NCI-H748 (cell line): ENCODE results near the gene NELL1.

ENCODE experiments used
- DNase-seq: peaks from one replicate; lab custom pipeline; 2025; ENCODE audit not compliant: unreplicated experiment; lab: John Stamatoyannopoulos, UW

The NELL1 gene

GRCh38 chr11:20864628-20865027, 195.2 kb downstream of the NELL1 start:
- DNase-seq, result no peak

GRCh38 chr11:20865161-20865560, 195.8 kb downstream of the NELL1 start:
- no peak for DNase-seq

- no peak for DNase-seq
Measured at GRCh38 chr11:20869123-20869522, 199.7 kb downstream of the NELL1 start.

- DNase-seq, result peak; percentile 90
Measured at GRCh38 chr11:20873054-20873453, 203.7 kb downstream of the NELL1 start.

- DNase-seq, result peak; percentile 16
Measured at GRCh38 chr11:20874358-20874757, 205.0 kb downstream of the NELL1 start.

- DNase-seq, result no peak
Measured at GRCh38 chr11:20875889-20876288, 206.5 kb downstream of the NELL1 start.

GRCh38 chr11:20876738-20877137, 207.4 kb downstream of the NELL1 start:
- no peak for DNase-seq

GRCh38 chr11:20880094-20880493, 210.7 kb downstream of the NELL1 start:
- no peak for DNase-seq

- DNase-seq, result no peak
Measured at GRCh38 chr11:20881328-20882079, 212.1 kb downstream of the NELL1 start.

GRCh38 chr11:20887137-20887536, 217.8 kb downstream of the NELL1 start:
- DNase-seq, result peak; percentile 63

GRCh38 chr11:20894296-20894695, 224.9 kb downstream of the NELL1 start:
- DNase-seq, result no peak

- DNase-seq, result peak; percentile 22
Measured at GRCh38 chr11:20909995-20910726, 240.8 kb downstream of the NELL1 start.

- no peak for DNase-seq
Measured at GRCh38 chr11:20910733-20911132, 241.3 kb downstream of the NELL1 start.

GRCh38 chr11:20912065-20912821, 242.9 kb downstream of the NELL1 start:
- peak; percentile 18 for DNase-seq

- peak; percentile 88 for DNase-seq
Measured at GRCh38 chr11:20912922-20913512, 243.6 kb downstream of the NELL1 start.

- no peak for DNase-seq
Measured at GRCh38 chr11:20917306-20917705, 247.9 kb downstream of the NELL1 start.

- peak; percentile 95 for DNase-seq
Measured at GRCh38 chr11:20926799-20927540, 257.6 kb downstream of the NELL1 start.

GRCh38 chr11:20931029-20931428, 261.6 kb downstream of the NELL1 start:
- no peak for DNase-seq

GRCh38 chr11:20933086-20933485, 263.7 kb downstream of the NELL1 start:
- DNase-seq, result no peak

GRCh38 chr11:20933958-20934357, 264.6 kb downstream of the NELL1 start:
- no peak for DNase-seq

- no peak for DNase-seq
Measured at GRCh38 chr11:20934516-20934915, 265.1 kb downstream of the NELL1 start.
